Activated CD4-positive, alpha-beta memory T cell treated with anti-CD3 and anti-CD28 coated beads, Interleukin-2, amount 10 ng/mL, durations not matched to agents 7 days and 5 days (primary cell): ENCODE results near the gene IFT25. TPM values are rescaled to one million over a fixed set of nuclear protein-coding genes. Genes with fewer than 3 reads are reported as not detected.
"Not testable (repeated sequence)": the region's sequence is repeated elsewhere in the genome, so short reads cannot be mapped to it uniquely, and the experiment has no call there.

Source experiments
- CTCF ChIA-PET: fragments of 350-600 bp; sonication (Branson Sonifier 250); formaldehyde crosslinking; loops from one replicate; lab custom pipeline; 2021; ENCODE audit warnings: antibody characterized with exemption, inconsistent platforms; lab: Charles Lee
- POLR2A ChIA-PET: fragments of 350-600 bp; sonication (Branson Sonifier 250); formaldehyde crosslinking; loops from one replicate; lab custom pipeline; 2021; ENCODE audit warnings: antibody characterized with exemption; lab: Charles Lee
- DNase-seq: peaks from one replicate; pipeline ENCODE4 v3.0.0-alpha.2; 2020
- H3K27ac Mint-ChIP-seq: one replicate; pipeline ENCODE4 v1.8.0; 2021; ENCODE audit warnings: mild to moderate bottlenecking, mixed read lengths
- H3K27me3 Mint-ChIP-seq: one replicate; pipeline ENCODE4 v1.8.0; 2021; ENCODE audit warnings: mixed read lengths
- H3K36me3 Mint-ChIP-seq: one replicate; pipeline ENCODE4 v1.8.0; 2021; ENCODE audit warnings: low read depth, mixed read lengths
- H3K4me1 Mint-ChIP-seq: one replicate; pipeline ENCODE4 v1.8.0; 2021; ENCODE audit warnings: mixed read lengths
- H3K4me3 Mint-ChIP-seq: one replicate; pipeline ENCODE4 v1.8.0; 2021; ENCODE audit warnings: mild to moderate bottlenecking, mixed read lengths
- H3K9me3 Mint-ChIP-seq: one replicate; pipeline ENCODE4 v1.8.0; 2021; ENCODE audit warnings: mixed read lengths
- total RNA-seq, 2 experiments: library from RNA; stranded (reverse); gene quantifications; one replicate each; pipeline ENCODE4 v1.2.3, GENCODE V29; 2021

The IFT25 gene
- total RNA-seq: 10 to 100 TPM; 60.2 to 63.2 TPM

GRCh38 chr1:53945433-53946251, at the start of gene IFT25:
IFT25 (minus strand) TSS chr1:53945699; CDS start chr1:53940082, 5,617 bp downstream.
- ChIA-PET POLR2A (interaction anchor here (0.6 to 5.7 kb wide), 21 partner anchors 9 to 1912 kb away, joined by 3 to 51 read pairs (median 5); partner anchors contain the start of genes DIO1, KTI12, NDC1 and TCEANC2), CTCF (interaction anchor here (0.8 to 3.3 kb wide), 22 partner anchors 8 to 119 kb away, joined by 3 to 38 read pairs (median 4); partner anchors contain the start of genes DIO1, NDC1, TCEANC2 and TMEM59)
- H3K27ac Mint-ChIP-seq: peak within 1 kb of the TSS; percentile 92
- no peaks in the 10 kb centered on the region for H3K9me3 Mint-ChIP-seq
- peak; percentile 98 for DNase-seq
- H3K4me1 Mint-ChIP-seq: peaks cover 50% of the 10 kb centered on the region
- H3K4me3 Mint-ChIP-seq: peak within 1 kb of the TSS; percentile 96
- H3K36me3 Mint-ChIP-seq: peaks cover 19% of the 10 kb centered on the region
- no peaks in the 10 kb centered on the region for H3K27me3 Mint-ChIP-seq

DNA sequence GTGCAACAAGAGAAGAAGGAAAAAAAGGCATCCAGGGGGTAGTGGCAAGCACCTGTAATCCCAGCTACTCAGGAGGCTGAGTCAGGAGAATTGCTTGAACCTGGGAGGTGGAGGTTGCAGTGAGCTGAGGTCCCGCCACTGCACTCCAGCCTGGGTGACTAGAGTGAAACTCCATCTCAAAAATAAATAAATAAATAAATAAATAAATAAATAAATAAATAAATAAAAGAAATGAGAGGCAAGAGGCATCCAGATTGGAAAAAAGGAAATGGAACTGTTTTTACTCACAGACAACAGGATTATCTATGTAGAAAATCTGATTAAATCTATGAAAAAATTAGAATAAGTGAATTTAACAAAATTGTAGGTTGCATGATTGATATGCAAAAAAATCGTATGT, 49.0 kb upstream of the IFT25 start:
- H3K27ac Mint-ChIP-seq, H3K36me3 Mint-ChIP-seq, H3K27me3 Mint-ChIP-seq, H3K4me1 Mint-ChIP-seq, POLR2A ChIA-PET, CTCF ChIA-PET, H3K4me3 Mint-ChIP-seq, DNase-seq, H3K9me3 Mint-ChIP-seq: not testable (repeated sequence)

DNA sequence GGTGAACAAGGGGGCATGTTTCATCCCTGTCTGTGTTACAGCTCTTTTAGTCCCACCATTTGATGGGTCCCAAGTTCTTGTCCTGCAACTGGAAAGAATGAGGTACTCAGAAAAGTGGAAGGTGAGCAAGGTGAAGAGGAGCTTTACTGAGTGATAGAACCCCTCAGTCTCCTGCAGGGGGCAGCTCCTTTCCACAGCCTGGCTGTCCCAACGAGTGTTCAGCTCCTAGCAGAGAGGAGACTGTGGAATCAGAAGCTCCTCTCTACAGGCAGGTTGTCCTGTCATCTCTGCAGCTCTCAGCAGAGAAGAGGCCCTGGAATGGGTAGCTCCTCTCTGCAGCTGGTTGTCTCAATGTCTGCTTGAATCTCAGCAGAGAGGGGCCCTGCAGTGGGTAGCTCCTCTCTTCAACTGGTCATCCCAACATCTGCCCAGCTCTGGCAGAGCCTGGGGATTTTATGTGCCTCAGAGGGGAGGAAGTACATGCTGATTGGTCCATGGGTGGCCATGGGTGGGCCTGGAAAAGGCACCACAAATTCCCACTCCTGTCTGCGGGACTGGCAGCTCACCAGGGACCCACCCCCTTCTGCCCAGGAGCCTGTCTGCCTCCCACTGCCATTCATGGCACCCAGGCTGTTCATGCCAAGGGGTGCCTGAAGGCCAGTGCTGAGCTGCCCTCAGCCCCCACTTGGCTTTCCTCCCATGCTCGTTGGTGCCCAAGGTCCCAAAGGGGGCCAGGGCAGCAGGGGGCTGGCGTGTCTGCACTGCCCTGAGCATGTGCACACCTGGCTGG, 46.8 kb upstream of the IFT25 start:
- Mint-ChIP-seq H3K4me1 (peaks cover 4% of the 10 kb centered on the region), H3K36me3 (no peaks in the 10 kb centered on the region), H3K27me3 (peaks cover 3% of the 10 kb centered on the region), H3K9me3 (no peaks in the 10 kb centered on the region), H3K4me3 (no peak overlapping the region), H3K27ac (no peak overlapping the region)
- no peak for DNase-seq
- CTCF ChIA-PET: interaction anchor here (1.1 to 1.2 kb wide), 2 partner anchors 10 to 113 kb away, joined by 3 read pairs; no protein-coding TSS in a partner anchor
- POLR2A ChIA-PET: no interaction called here

DNA sequence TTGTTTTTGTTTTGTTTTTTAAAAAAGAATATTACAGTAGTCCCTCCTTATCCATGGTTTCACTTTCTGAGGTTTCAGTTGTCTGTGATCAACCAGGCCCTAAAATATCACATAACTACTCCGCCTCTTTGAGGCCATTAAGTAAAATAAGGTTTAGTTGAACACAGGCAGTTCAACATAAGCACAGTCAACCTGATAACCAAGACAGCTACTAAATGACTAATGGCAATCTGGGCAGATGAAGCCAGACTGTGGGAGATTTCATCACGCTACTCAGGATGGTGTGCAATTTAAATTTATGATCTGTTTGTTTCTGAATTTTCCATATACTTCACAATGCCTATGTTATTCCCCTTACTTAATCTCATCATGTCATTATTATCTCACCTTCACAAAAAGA, 42.4 kb upstream of the IFT25 start:
- no peak for DNase-seq
- Mint-ChIP-seq H3K36me3 (no peaks in the 10 kb centered on the region), H3K4me1 (peaks cover 11% of the 10 kb centered on the region), H3K27me3 (no peaks in the 10 kb centered on the region), H3K4me3 (no peak overlapping the region), H3K9me3 (no peaks in the 10 kb centered on the region), H3K27ac (no peak overlapping the region)
- ChIA-PET CTCF (no interaction called here), POLR2A (no interaction called here)

DNA sequence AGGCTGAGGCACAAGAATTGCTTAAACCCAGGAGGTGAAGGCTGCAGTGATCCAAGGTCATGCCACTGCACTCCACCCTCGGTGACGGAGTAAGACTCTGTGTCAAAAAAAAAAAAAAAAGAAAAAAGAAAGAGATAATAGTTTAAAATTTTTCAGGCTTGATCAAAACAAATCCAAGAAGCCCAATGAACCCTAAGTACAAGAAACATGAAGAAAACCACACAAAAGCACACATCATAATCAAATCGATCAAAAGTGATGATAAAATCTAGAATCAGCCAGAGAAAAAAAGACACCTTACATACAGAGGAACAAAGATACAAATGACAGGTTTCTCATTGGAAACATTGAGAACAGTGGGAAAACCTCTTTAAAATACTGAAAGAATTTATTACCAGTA, 41.0 kb upstream of the IFT25 start:
- Mint-ChIP-seq H3K27ac (no peak overlapping the region), H3K36me3 (no peaks in the 10 kb centered on the region), H3K4me1 (peaks cover 11% of the 10 kb centered on the region), H3K4me3 (no peak overlapping the region), H3K9me3 (no peaks in the 10 kb centered on the region), H3K27me3 (no peaks in the 10 kb centered on the region)
- POLR2A ChIA-PET: no interaction called here
- CTCF ChIA-PET: interaction anchor here (0.7 kb wide), 1 partner anchor 100 kb away, joined by 4 read pairs; no protein-coding TSS in a partner anchor
- no peak for DNase-seq

DNA sequence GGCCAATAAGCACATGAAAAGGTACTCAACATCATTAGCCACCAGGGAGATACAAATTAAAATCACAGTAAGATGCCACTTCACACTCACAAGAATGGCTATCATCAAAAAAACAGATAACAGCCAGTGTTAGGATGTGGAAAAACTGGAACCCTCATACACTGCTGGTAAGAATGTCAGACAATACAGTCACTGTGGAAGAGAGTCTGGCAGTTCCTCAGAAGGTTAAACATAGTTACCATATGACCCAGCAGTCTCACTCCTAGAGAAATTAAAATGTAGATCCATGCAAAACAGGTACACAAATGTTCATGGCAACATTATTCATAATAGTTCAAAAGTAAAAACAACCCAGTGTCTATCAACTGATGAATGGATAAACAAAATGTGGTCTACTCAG, 39.2 kb upstream of the IFT25 start:
- Mint-ChIP-seq H3K4me3 (no peak overlapping the region), H3K36me3 (no peaks in the 10 kb centered on the region), H3K27ac (no peak overlapping the region), H3K9me3 (no peaks in the 10 kb centered on the region), H3K27me3 (no peaks in the 10 kb centered on the region), H3K4me1 (peaks cover 11% of the 10 kb centered on the region)
- POLR2A ChIA-PET: no interaction called here
- CTCF ChIA-PET: no interaction called here
- DNase-seq: no peak

DNA sequence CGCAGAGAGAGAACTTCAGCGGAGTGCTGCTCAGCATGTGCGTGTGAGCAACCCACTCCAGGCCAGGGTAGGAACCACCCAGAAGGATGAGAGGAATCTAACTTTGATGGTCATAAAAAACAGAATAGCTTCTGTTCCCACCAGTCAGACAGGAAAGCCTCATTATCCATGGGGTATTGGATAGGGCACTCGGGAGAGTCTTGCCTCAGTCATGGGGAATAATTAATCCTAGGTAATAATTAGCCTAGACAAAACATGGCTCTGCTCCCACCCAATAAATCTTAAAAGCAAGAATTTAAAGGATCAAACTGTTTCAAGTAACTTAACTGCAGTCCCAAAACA, 37.2 kb upstream of the IFT25 start:
- DNase-seq: no peak
- H3K9me3 Mint-ChIP-seq: no peaks in the 10 kb centered on the region
- peaks cover 9% of the 10 kb centered on the region for H3K4me1 Mint-ChIP-seq
- no peaks in the 10 kb centered on the region for H3K36me3 Mint-ChIP-seq
- POLR2A ChIA-PET: no interaction called here
- no peak overlapping the region for H3K27ac Mint-ChIP-seq
- H3K4me3 Mint-ChIP-seq: no peak overlapping the region
- H3K27me3 Mint-ChIP-seq: no peaks in the 10 kb centered on the region
- CTCF ChIA-PET: no interaction called here

DNA sequence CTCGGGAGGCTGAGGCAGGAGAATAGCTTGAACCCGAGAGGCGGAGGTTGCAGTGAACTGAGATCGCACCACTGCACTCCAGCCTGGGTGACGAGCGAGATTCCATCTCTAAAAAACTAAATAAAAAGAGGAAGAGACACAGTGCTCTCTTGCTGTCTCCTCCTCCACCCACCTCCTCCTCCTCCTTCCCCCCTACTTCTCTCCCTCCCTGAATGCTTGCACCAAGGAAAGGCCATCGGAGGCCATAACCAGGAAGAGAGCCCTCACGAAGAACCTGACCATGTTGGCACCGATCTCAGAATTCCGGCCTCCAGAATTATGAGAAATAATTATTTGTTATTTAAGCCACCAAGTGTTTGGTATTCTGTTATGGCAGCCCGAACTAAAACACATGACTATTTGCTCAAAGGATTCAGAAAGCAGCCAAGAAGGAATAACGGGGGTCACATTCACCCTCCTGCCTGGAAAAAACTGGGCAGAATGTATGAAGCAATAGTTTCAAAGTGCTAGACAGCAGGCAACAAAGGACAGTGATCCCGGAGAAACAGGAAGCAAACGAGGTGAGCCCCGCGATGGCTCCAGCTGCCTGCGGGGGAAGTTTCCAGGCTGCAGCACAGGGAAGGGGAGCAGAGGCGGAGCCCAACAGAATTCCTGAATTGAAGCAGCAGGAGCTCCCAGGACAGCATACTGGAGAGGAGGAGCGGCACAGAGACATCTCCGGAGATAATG, 36.7 kb upstream of the IFT25 start:
- ChIA-PET POLR2A (no interaction called here), CTCF (no interaction called here)
- Mint-ChIP-seq H3K9me3 (no peaks in the 10 kb centered on the region), H3K36me3 (no peaks in the 10 kb centered on the region), H3K4me1 (peaks cover 7% of the 10 kb centered on the region), H3K4me3 (no peak overlapping the region), H3K27ac (no peak overlapping the region), H3K27me3 (no peaks in the 10 kb centered on the region)
- DNase-seq: no peak

- Mint-ChIP-seq H3K27me3 (no peaks in the 10 kb centered on the region), H3K27ac (no peak overlapping the region), H3K9me3 (no peaks in the 10 kb centered on the region), H3K36me3 (no peaks in the 10 kb centered on the region), H3K4me1 (peaks cover 3% of the 10 kb centered on the region), H3K4me3 (no peak overlapping the region)
- DNase-seq: no peak
- CTCF ChIA-PET: no interaction called here
- POLR2A ChIA-PET: no interaction called here
Measured at GRCh38 chr1:53981220-53981619, 35.7 kb upstream of the IFT25 start.

- CTCF ChIA-PET: no interaction called here
- POLR2A ChIA-PET: no interaction called here
- Mint-ChIP-seq H3K27me3 (no peaks in the 10 kb centered on the region), H3K36me3 (no peaks in the 10 kb centered on the region), H3K27ac (no peak overlapping the region), H3K4me1 (no peaks in the 10 kb centered on the region), H3K9me3 (no peaks in the 10 kb centered on the region), H3K4me3 (no peak overlapping the region)
- DNase-seq: no peak
Measured at GRCh38 chr1:53979712-53980450, 34.4 kb upstream of the IFT25 start.

GRCh38 chr1:53975861-53976260, 30.4 kb upstream of the IFT25 start:
- H3K4me3 Mint-ChIP-seq: no peak overlapping the region
- no peaks in the 10 kb centered on the region for H3K27me3 Mint-ChIP-seq
- peaks cover 6% of the 10 kb centered on the region for H3K36me3 Mint-ChIP-seq
- H3K27ac Mint-ChIP-seq: no peak overlapping the region
- ChIA-PET CTCF (interaction anchor here (0.6 to 1.0 kb wide), 2 partner anchors 115 to 691 kb away, joined by 4 read pairs; no protein-coding TSS in a partner anchor), POLR2A (no interaction called here)
- no peaks in the 10 kb centered on the region for H3K9me3 Mint-ChIP-seq
- DNase-seq: no peak
- H3K4me1 Mint-ChIP-seq: peaks cover 2% of the 10 kb centered on the region

GRCh38 chr1:53971718-53972117, 26.2 kb upstream of the IFT25 start:
- H3K4me1 Mint-ChIP-seq: peaks cover 2% of the 10 kb centered on the region
- H3K4me3 Mint-ChIP-seq: no peak overlapping the region
- no peaks in the 10 kb centered on the region for H3K27me3 Mint-ChIP-seq
- POLR2A ChIA-PET: no interaction called here
- H3K36me3 Mint-ChIP-seq: peaks cover 29% of the 10 kb centered on the region
- DNase-seq: no peak
- CTCF ChIA-PET: interaction anchor here (1.1 kb wide), 1 partner anchor 111 kb away, joined by 3 read pairs; no protein-coding TSS in a partner anchor
- H3K27ac Mint-ChIP-seq: no peak overlapping the region
- no peaks in the 10 kb centered on the region for H3K9me3 Mint-ChIP-seq
